NB4 (cell line): Measurements from ENCODE around the gene AP1S3.

Experiments used
- CTCF ChIP-seq: IDR thresholded peaks from one replicate; pipeline ENCODE4 v1.5.1; 2012; ENCODE audit warnings: low read depth, low read length
- MAX ChIP-seq: IDR thresholded peaks from 2 replicates; pipeline ENCODE4 v1.6.1; 2011; ENCODE audit warnings: low read depth, low read length
- MYC ChIP-seq: IDR thresholded peaks from 2 replicates; pipeline ENCODE4 v1.6.1; 2011; ENCODE audit warnings: low read depth, low read length
- POLR2A ChIP-seq: IDR thresholded peaks from 2 replicates; pipeline ENCODE4 v1.6.1; 2011; ENCODE audit warnings: mild to moderate bottlenecking; ENCODE audit not compliant: insufficient read length; ENCODE audit errors: extremely low read depth

GRCh38 chr2:223759569-223760430 is 77.6 kb downstream of the AP1S3 start:
- TF ChIP-seq CTCF (no peak), MAX (no peak), POLR2A (no peak), MYC (no peak)
